Hematopoietic multipotent progenitor cell treated with erythropoietin and hydrocortisone succinate and interleukin-3 and kit ligand, for 6 days (in vitro differentiated cells): ENCODE measurements around the gene ADGRA1.
"Not testable (repeated sequence)": the region's sequence is repeated elsewhere in the genome, so short reads cannot be mapped to it uniquely, and the experiment has no call there.

Experiments
- DNase-seq: peaks from one replicate; pipeline ENCODE4 v3.0.0-alpha.2; 2015

The ADGRA1 gene

DNA sequence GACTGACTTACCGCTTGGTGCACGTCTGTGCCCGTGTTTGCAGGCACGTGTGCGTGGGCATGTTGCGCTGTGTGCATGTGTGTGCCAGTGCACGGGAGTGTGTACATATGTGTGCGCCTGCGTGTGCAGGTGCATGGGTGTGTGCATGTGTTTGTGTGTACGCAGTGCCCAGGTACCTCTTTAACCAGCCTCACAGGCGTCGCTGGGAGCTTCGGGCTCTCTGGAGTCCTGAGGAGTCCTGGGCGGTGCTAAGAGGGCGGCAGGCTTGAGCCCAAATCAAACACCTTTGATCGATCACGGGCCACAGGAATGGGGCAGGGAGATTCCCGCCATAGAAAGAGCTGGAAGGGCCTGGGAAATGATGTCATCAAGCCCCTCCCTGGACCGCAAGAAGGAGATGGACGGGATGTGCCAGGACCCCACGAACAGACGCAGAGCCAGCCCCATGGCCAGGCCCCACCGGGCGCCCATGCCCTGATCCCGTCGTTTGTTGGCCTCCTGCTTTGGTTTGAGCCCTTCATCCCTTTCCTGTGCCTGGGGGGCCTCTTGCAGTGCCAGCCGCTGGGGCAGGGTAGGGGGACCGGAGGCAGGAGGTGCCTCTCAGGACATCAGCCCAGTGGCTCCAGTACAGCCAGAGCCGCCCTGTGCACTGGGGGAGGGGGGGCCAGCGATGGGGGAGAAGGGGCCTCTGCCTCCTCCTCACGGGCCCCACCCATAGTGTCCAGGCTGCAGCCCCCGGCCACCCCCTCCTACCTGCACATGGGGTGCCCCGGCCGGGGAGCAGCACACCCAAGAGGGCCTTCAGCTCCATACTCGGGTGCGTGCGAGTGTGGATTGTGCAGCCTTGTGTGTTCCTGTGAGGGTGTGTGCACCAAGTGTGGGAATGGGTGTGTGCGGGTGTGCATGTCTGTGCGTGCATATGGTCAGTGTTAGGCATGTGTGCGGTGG lies 78.1 kb downstream of the ADGRA1 start:
- DNase-seq = no peak

DNA sequence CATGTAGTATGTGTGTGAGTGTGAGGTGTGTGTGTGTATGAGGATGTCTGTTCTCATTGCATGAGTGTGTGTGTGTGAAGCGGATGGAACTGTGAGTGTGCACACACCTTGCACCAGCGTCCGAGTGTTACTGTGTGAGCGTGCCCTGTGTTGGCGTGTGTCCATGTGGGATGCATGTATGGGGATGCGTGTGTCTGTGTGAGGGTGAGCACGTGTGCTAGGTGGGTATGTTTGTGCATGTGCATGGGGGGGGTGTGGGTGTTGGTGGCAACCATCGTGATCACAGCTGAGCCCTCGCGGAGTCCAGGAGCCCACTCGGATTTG lies 78.7 kb downstream of the ADGRA1 start:
- DNase-seq = no peak

DNA sequence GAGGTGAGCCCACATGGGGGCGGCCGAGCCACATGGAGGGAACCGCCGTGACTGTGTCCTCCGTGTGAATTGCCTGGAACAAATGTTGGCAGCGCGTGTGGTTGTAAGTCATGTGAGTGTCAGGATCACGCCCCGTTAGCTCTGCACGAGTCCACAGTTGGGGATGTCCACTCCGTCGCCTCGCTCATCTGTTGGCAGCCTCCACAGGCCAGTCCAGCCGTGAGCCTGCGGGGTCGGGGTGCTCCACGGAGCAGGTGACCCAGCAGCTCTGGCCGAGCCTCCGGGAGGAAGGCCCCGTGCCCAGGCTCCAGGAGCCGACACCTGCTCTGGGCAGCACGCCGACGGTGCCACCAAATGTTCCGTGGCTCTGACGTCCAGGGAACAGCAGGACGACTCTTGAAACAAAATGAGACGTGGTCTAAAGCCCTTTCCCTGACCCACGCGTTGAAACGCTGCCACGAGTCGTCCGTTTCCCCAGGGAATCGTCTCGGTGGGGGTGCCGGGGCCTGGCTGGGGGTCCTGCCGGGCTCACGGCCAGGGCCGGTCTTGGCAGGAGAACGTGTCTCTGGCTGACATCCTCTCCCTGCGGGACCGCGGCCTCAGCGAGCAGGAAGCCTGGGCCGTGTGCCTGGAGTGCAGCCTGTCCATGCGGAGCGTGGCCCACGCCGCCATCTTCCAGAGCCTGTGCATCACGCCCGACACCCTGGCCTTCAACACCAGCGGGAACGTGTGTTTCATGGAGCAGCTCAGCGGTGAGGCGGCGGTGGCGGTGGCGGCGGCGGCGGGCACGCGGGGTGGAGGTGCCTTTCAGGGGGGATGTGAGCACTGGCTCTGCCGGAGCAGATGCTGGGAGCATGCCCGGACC lies 79.3 kb downstream of the ADGRA1 start:
- DNase-seq = no peak

DNA sequence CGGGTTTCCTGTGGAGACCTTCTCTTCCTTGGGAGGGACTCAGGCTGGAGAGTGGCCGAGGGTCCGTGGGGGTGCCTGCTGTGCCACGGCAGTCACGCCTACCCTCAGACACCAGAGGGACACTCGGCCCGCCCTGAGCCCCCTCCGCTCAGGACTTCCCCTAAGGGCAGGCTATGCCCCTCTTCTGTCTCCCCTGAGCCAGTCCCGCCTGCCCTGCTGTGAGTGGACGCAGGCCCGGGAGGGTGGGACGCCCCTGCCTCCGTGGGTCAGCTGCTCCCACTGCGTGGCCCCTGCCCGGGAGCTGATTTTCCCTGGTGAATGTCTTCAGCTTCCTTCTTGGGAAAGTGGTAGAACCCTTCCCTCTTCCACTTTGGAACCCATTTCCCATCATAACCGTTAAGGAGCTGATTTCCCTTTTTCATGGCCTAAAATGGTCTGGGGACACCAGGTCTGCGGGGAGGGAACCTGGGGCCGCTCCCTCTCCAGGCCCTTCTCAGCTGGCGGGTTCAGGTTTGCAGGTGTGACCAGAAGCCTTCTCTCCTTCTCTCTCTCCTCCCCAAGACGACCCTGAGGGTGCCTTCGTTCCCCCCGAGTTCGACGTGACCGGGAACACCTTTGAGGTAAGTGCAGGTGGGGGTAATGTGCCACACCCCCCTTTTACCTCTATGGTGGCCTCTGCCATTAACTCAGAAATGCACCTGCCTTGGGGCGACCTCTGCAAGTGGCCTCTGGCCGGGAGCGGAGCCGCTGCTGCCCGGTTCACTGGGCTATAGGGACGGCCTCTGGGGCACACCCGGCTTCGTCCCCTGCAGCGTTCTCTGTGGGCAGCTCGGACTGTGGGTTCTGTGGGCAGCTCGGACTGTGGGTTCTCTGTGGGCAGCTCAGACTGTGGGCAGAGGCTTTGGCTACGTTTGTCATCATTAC lies 80.2 kb downstream of the ADGRA1 start:
- DNase-seq = no peak

DNA sequence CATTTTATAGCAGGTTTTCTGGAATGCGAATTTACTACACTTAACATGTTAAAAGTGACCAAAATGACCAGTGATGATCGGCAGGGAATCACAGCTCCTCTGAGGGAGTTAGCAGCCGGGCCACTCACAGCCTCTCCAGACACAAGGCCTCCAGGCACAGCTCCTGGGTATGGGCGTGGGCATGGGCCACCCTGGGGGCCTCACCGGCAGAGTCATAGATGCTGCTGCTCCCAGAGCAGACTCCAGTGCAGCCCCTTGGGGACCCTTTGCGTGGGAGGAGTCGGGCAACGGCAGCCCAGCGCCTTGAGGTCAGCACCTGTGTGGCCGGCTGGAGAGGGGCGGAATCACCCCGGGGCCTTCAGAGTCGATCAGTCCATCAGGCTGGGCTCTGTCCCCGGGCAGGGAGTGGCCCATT lies 80.9 kb downstream of the ADGRA1 start:
- no peak for DNase-seq

DNA sequence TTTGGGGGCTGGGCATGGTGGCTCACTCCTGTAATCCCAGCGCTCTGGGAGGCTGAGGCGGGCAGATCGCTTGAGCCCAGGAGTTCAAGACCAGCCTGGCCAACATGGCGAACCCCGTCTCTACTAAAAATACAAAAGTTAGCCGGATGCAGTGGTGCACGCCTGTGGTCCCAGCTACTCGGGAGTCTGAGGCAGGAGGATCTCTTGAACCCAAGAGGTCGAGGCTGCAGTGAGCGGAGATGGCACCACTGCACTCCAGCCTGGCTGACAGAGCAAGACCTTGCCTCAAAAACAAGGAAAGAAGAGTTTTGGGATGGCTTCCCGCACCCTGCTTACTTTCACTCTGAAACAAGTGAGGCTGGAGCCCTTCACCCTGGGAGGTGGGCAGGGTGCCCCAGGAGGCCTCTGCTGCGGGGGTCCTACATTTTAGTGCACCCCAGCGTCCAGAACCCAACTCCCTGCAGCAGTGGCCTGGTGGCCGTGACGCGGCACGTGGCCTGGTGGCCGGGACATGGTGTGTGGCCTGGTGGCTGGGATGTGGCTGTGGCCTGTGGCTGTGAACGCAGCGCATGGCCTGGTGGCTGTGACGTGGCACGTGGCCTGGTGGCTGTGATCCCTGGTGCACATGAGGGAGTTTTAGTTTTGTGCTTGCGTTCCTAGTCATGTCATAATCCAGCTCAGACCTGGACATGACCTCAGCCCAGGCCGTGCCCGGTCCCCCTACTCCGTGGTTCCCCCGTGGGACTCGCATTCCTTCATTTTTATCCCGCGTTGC lies 81.6 kb downstream of the ADGRA1 start:
- no peak for DNase-seq

DNA sequence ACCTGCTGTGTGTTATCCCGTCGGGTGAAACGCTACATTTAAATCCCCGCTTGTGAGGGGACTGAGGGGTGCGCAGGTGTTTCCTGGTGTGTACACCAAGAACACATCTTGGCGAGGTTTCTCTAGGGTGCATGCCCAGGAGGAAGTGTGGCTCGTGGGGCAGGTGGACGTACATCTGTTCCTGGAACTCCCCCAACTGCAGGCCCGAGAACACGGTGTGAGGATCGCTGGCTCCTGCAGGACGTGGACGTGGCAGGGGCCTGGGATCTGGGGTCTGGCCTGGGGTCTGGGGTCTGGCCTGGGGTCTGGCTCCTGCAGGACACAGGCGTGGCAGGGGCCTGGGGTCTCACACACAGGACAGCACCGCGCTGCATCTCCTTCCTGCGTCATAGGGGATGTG lies 82.4 kb downstream of the ADGRA1 start:
- no peak for DNase-seq

DNA sequence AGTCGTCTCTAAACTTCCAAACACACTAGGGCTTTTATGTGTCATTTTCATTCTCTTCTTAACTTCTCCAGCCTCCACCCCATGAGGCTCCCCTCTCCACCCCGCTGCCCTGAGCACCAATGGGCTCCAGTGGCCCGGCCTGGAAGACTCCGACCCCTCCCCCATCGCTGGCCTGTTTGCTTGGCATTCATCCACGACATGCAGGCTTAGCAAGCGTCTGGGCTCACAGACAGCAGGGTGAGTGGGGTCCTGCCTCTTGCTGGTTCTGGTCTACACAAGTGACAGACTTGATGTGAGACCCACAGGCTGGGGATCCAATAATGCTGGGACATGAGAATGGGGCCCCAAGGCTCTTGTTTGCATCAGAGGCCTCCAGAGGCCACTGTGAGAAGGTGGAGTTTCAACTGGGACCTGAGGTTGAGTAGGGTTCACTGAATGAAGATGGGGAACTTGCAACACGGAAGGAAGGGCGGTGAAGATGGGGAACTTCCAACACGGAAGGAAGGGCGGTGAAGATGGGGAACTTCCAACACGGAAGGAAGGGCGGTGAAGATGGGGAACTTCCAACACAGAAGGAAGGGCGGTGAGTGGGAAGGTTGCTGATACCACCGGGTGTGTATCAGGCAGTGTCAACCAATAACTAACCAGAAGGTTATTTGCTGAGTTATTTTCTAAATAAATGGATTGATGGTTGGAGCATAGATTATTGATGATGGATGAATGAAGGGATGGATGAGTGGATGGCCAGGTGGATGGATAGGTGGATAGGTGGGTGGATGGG lies 86.3 kb downstream of the ADGRA1 start:
- no peak for DNase-seq

DNA sequence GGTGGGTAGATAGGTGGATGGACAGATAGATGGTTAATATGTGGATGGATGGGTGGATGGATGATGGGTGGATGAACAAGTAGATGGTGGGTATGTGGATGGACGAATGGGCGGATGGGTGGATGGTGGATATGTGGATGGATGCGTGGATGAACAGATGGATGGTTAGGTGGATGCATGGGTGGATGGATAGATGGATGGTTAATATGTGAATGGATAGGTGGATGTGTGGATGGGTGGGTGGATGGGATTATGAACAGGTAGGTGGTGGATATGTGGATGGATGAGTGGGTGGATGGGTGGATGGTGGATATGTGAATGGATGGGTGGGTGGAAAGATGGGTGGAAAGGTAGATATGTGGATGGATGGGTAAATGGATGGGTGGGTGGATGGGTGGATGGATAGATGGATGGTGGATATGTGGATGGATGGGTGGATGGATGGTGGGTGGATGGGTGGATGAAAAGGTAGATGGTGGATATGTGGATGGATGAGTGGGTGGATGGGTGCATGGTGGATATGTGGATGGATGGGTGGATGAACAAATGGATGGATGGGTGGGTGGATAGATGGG lies 87.1 kb downstream of the ADGRA1 start:
- no peak for DNase-seq

DNA sequence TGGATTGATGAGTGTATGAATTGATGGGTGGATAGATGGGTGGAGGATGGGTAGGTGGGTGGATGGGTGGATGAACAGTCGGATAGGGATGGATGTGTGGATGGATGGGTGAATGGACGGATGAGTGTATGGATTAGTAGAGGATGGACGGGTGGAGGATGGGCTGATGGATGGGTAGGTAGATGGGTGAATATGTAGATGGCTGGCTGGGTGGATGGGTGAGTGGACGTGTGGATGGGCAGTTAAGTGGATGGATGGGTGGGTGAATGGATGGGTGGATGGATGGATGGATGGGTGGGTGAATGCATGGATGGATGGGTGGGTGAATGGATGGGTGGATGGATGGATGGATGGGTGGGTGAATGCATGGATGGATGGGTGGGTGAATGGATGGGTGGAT lies 87.9 kb downstream of the ADGRA1 start:
- not testable (repeated sequence) for DNase-seq

DNA sequence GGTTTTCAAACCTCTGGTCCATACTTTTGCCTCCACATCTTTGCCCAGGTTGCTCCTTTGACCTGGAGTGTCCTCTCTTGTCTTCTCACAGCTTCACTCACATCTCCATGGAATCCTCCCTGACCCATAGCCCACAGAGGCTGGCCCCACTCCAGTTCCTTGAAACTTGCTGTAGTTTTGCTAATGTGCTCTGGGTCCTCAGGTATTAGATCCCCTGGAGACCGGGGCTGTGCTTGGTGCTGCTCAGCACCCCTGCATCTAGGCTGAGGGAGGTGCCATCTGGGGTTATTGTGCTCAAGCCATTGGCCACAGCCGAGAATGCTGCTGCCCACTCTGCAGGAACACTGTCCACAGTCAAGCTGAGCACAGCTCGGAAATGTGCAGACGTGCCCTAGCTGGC lies 88.8 kb downstream of the ADGRA1 start:
- DNase-seq = no peak

DNA sequence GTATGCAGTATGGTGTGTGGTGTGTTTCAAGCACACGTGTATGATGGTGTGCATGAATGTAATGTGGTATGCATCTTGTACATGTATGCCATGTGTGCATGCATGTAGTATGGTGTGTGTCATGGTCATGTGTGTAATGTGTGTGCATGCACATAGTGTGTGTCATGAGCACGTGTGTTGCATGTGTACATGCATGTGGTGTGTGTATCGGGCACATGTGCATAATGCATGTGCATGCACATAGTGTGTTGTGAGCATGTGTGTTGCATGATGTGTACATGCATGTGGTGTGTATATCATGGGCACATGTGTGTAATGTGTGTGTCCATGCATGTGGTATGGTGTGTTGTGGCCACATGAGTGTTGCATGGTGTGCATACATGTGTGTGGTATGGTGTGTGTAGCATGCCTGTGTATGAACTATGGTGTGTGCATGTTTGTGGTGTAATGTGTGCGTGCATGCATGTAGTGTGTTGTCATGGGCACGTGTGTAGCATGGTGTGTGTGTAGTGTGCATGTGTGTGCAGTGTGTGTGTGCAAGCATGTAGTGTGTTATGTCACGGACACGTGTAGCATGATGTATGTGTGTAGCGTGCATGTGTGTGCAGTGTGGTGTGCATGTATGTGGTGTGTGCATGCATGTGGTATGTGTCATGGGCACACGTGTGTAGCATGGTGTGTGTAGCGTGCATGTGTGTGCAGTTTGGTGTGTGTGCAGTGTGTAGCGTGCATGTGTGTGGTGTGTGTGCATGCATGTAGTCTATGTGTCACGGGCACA lies 89.8 kb downstream of the ADGRA1 start:
- no peak for DNase-seq

DNA sequence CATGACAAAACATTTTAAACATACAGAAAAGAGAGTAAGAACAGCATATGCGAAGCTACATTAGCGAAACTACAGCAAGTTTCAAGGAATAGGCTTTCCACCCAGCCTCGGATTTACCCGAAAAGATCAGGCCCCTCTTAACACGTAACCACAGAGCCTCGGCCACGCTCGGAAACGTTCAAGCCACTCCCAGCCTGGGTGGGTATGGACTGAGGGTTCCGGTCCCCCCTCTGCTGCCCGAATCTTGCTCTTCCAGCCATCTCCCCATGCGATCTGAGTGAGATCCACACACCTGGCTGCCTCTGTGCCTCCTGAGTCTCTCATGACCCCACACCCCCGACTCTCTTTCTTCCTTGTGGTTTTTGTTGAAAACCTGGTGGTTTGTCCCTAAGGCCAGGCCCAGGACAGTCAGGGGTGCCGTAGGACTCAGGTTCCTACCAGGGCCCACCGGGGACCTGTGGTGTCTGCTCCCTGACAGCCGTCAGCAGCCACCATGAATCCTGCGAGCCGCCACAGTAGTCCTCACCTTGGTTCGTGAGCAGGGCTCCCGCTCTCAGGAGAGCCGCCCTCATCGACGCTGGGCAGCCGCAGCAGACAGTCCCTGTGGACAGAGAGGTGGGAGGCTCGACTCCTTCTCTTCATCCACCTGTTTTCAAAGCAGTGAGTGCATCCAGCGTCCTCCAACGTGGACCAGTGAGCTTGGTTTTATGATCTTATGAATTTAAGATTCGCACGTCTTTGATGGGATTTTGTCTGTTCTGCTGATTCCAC lies 90.8 kb downstream of the ADGRA1 start:
- no peak for DNase-seq

DNA sequence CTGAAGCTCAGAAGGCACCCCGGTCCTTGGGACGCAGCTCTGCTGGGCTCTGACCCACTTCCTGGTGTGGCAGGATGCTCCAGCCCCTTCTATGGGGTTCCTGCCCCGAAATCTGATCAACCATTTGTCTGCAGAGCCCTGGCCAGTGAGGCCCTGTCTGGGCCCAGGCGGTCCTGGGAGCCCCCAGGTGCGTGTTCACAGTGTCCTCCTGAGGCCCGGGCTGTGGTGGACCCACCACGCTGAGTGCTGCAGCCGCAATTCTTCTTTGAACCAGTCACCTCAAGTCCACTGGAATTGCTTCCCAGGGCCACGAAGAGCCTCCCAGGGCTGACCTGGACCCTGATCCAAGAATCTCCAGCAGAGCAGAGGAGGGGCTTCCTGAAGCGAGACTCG lies 91.4 kb downstream of the ADGRA1 start:
- DNase-seq = no peak

DNA sequence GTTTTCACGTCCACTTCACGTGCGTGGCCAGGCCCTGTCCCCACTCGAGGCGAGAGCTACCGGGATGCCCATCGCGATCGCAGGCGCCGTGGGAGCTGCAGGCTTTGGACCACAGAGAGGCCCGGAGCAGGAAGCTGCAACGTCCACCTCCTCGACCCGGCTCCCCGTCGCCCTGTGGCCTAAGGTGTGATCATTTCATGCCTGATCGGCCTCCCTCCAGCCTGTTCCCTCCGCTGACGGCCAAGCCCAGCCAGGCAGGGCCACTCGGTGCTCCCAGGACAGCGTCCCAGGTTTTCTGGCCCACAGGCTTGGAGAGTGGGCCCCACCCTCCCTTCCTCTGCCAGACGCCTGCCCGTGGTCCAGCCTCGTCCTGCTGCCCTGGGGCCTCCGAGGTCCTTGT lies 91.9 kb downstream of the ADGRA1 start:
- no peak for DNase-seq

DNA sequence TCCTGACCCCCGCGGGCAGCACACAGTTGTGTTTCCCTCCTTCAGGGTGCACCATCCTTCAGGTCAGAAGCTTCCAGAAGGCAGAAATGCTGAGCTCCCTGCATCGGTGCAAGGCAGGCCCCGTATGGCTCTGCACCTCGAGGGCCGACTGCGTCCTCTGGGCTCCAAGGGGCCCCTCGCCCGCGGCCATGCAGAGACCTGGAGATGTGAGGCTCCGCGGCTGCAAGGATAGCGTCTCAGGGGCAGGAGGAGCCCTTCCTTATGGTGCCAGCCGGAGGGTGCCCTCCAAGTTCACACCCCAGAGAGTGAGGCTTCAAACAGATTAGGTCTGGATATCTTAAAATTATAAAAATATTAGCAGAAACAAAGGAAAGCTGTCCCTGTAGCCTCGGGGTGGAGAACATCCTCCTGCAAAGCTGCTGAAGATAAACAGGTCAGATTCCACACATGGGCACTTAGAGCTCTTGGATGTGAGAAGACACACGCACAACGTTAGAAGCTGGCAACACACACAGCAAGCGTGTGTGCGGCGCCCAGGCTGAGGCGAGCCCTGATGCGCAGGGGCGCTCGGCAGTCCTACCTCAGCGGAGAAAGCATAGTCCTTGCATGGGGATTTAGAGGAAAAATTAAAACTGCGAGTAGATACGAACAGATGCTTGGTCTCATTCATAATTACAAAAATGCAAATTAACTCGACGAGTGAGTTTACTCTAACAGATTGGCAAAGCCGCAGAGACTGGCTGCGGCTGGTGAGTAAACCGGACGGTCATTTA lies 92.7 kb downstream of the ADGRA1 start:
- no peak for DNase-seq

DNA sequence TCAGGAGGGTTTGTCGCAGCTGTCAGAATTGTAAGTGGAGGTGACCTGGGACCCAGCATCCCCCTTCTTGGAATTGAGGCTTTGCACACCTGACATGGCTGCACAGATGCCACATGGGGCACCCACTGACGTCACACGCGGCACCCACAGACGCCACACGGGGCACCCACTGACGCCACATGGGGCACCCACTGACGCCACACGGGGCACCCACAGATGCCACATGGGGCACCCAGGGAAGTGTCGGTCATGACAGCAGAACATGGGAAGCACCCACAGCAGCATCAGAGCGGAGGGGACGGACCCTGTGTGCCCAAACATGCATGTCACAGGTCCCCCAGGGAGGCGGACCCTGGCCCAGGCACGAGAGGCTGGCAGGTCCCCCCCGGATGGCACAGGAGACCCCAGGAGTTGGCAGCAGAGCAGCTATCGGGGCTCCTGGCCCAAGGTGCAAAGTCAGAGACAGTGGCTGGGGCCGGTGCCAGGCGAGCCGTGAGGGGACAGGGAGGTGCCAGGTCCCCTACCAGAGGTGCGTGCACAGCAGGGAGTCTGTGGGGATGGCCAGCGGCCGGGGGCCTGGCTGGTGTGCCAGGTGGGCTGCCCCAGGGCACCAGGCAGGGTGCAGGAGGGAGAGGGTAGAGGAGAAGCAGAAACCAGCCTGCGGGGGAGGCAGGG lies 93.4 kb downstream of the ADGRA1 start:
- no peak for DNase-seq
